Neural progenitor cell (in vitro differentiated cells): Measurements from ENCODE around the gene RSRP1. TPM values are rescaled to one million over a fixed set of nuclear protein-coding genes. Genes with fewer than 3 reads are reported as not detected.
"Not testable (repeated sequence)": the region's sequence is repeated elsewhere in the genome, so short reads cannot be mapped to it uniquely, and the experiment has no call there.

Experiments used
- DNase-seq: peaks from one replicate; pipeline ENCODE4 v3.0.0-alpha.2; 2016; ENCODE audit warnings: low spot score
- H2AFZ ChIP-seq: fragments of 200-600 bp; sonication (generic); replicated peaks from 2 replicates; pipeline ENCODE4 v1.6.1; 2016; ENCODE audit warnings: antibody characterized with exemption
- H3F3A ChIP-seq: fragments of 200-600 bp; sonication (generic); 2 replicates; pipeline ENCODE4 v1.6.1; 2016; ENCODE audit warnings: antibody characterized with exemption, low read depth
- H3K27ac ChIP-seq: fragments of 200-600 bp; sonication (generic); 2 replicates; pipeline ENCODE4 v1.5.1; 2016; ENCODE audit warnings: mild to moderate bottlenecking
- H3K27me3 ChIP-seq: fragments of 200-600 bp; sonication (generic); 2 replicates; pipeline ENCODE4 v1.6.1; 2016; ENCODE audit warnings: mild to moderate bottlenecking, moderate library complexity
- H3K36me3 ChIP-seq: fragments of 200-600 bp; sonication (generic); 2 replicates; pipeline ENCODE4 v1.5.1; 2016
- H3K4me1 ChIP-seq: fragments of 200-600 bp; sonication (generic); 2 replicates; pipeline ENCODE4 v1.6.1; 2016; ENCODE audit warnings: mixed run types
- H3K4me2 ChIP-seq: fragments of 200-600 bp; sonication (generic); 2 replicates; pipeline ENCODE4 v1.6.1; 2016
- H3K4me3 ChIP-seq: fragments of 200-600 bp; sonication (generic); 2 replicates; pipeline ENCODE4 v1.5.1; 2016
- H3K79me2 ChIP-seq: fragments of 200-600 bp; sonication (generic); 2 replicates; pipeline ENCODE4 v1.6.1; 2016; ENCODE audit warnings: low read depth
- H3K9ac ChIP-seq: fragments of 200-600 bp; sonication (generic); 2 replicates; pipeline ENCODE4 v1.6.1; 2016
- H3K9me3 ChIP-seq: fragments of 200-600 bp; sonication (generic); 2 replicates; pipeline ENCODE4 v1.5.1; 2016; ENCODE audit warnings: low read depth
- H4K20me1 ChIP-seq: fragments of 200-600 bp; sonication (generic); 2 replicates; pipeline ENCODE4 v1.6.1; 2016; ENCODE audit warnings: low read depth
- H3K27ac Mint-ChIP-seq: 3 replicates; pipeline ENCODE4 v1.8.0; 2021; ENCODE audit warnings: mixed read lengths
- H3K27me3 Mint-ChIP-seq: 2 replicates; pipeline ENCODE4 v1.8.0; 2022; ENCODE audit warnings: low read depth, mild to moderate bottlenecking, inconsistent platforms, moderate library complexity, mixed read lengths; ENCODE audit not compliant: insufficient read depth
- H3K36me3 Mint-ChIP-seq: 3 replicates; pipeline ENCODE4 v1.8.0; 2021; ENCODE audit warnings: mixed read lengths
- H3K4me1 Mint-ChIP-seq: 3 replicates; pipeline ENCODE4 v1.8.0; 2021; ENCODE audit warnings: mixed read lengths
- H3K4me3 Mint-ChIP-seq: 3 replicates; pipeline ENCODE4 v1.8.0; 2021; ENCODE audit warnings: mild to moderate bottlenecking, moderate library complexity, mixed read lengths
- H3K9me3 Mint-ChIP-seq: 3 replicates; pipeline ENCODE4 v1.8.0; 2020; ENCODE audit warnings: mixed read lengths
- total RNA-seq: library from RNA; depleted of rRNA; stranded (reverse); fragments of >200 nt; gene quantifications from 2 replicates; pipeline ENCODE4 v1.2.3, GENCODE V29; 2015; ENCODE audit warnings: low replicate concordance

The RSRP1 gene
- total RNA-seq, 1 donor from 2014 or later: 131 TPM

DNA sequence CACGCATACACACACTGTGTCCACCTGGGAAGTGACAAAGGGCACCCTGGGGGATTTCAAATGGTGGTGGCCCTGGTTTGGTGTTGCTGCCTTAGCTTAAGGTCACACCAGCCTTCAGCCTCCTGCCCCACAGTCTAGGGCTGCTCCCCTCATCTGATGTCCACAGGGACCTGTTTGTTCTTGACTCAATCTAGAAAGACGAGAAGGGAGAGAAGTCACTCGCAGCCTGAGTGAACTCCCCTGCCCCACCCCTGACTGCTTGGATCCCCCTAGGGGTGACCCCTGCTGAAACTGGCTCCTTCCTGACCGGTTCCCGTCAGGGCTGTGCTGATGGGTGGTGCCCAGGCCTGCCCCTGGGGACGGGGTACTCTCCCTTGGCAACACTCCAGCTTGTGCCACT lies 39.9 kb upstream of the RSRP1 start:
- H3K9me3 ChIP-seq, H3K4me1 ChIP-seq, H3K9me3 Mint-ChIP-seq, H3K79me2 ChIP-seq, H2AFZ ChIP-seq, H3K27me3 Mint-ChIP-seq, DNase-seq, H3K4me3 Mint-ChIP-seq, H3K9ac ChIP-seq, H3K4me1 Mint-ChIP-seq, H3K36me3 Mint-ChIP-seq, H3K4me3 ChIP-seq, H3K27me3 ChIP-seq, H3K27ac Mint-ChIP-seq, H3K27ac ChIP-seq, H4K20me1 ChIP-seq, H3F3A ChIP-seq, H3K4me2 ChIP-seq, H3K36me3 ChIP-seq: not testable (repeated sequence)

DNA sequence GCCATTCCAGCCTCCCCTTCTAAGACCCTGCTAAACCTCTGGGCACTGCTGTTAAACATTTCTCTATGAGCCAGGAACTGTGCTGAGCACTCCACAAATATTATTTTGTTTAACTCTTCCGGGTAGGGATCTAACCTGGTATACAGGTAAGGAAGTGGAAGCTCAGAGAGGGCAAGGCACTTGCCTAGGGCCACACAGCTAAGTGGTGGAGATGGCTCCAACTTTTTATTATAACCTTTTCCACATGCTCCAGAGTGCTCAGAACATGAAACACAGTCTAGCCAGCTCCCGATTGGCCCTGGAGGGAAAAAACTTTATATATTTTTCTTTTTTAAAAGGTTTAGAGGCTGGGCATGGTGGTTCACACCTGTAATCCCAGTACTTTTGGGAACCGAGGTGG lies 38.6 kb upstream of the RSRP1 start:
- not testable (repeated sequence) for H3K27me3 ChIP-seq

GRCh38 chr1:25279693-25280111 lies 32.4 kb upstream of the RSRP1 start:
- not testable (repeated sequence) for H3K79me2 ChIP-seq, H3K4me1 ChIP-seq, H3F3A ChIP-seq, H3K27ac Mint-ChIP-seq, H3K27me3 Mint-ChIP-seq, H3K36me3 Mint-ChIP-seq, H3K4me3 Mint-ChIP-seq, H3K27ac ChIP-seq, DNase-seq, H3K4me1 Mint-ChIP-seq, H4K20me1 ChIP-seq, H3K27me3 ChIP-seq, H3K36me3 ChIP-seq, H3K9me3 ChIP-seq, H3K4me3 ChIP-seq, H3K9ac ChIP-seq, H3K9me3 Mint-ChIP-seq, H3K4me2 ChIP-seq, H2AFZ ChIP-seq

More for the DNA sequence above, 38.6 kb upstream of the RSRP1 start:
- H3K9me3 ChIP-seq, H3K4me3 Mint-ChIP-seq, H3K27ac Mint-ChIP-seq, H3K4me2 ChIP-seq, H4K20me1 ChIP-seq, H3F3A ChIP-seq, DNase-seq, H2AFZ ChIP-seq, H3K4me1 ChIP-seq, H3K9ac ChIP-seq, H3K9me3 Mint-ChIP-seq, H3K79me2 ChIP-seq, H3K36me3 ChIP-seq, H3K27ac ChIP-seq, H3K4me1 Mint-ChIP-seq, H3K4me3 ChIP-seq, H3K27me3 Mint-ChIP-seq, H3K36me3 Mint-ChIP-seq: not testable (repeated sequence)

DNA sequence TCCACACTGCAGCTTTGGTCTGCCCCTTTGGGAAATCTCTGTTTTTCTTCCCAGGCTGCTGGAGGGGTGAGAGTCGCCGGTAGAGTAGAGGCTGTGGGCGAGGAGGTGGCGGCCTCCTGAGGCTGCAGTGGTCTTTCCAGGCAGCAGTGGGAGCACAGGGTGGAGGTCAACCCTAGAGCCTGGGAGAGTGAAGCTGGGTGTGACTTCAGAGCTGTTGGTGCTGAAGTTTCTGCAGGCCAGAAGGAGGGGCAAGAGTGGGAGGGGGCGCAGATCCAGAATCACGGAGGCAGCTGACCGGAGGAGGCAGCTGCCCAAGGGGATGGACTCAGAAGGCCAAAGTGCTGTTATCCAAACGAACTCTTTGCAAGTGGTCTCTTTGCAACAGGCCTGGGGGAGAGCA lies 31.5 kb upstream of the RSRP1 start:
- not testable (repeated sequence) for DNase-seq, H3K27ac Mint-ChIP-seq, H3K36me3 Mint-ChIP-seq, H3K9ac ChIP-seq, H2AFZ ChIP-seq, H3K27me3 ChIP-seq, H3F3A ChIP-seq, H4K20me1 ChIP-seq, H3K4me1 Mint-ChIP-seq, H3K4me1 ChIP-seq, H3K27ac ChIP-seq, H3K9me3 Mint-ChIP-seq, H3K4me2 ChIP-seq, H3K27me3 Mint-ChIP-seq, H3K79me2 ChIP-seq, H3K4me3 ChIP-seq, H3K36me3 ChIP-seq, H3K4me3 Mint-ChIP-seq, H3K9me3 ChIP-seq

DNA sequence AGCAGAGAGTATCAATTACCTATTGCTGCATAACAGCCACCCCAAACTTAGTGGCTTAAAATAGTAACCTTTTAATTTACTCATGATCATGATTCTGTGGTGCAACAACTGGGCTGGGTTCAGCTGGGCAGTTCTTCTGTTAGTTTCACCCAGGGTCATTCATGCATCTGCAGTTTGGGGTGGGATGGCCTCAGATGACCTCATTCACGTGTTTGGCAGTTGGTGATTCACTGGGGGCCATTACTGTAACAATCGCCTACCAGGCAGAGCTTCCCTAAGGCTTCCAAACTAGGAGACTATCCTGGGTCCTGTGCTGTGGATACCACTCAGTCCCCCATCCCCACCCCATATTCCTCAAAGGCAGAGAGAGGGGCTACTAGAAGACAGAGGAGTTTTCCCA lies 31.1 kb upstream of the RSRP1 start:
- not testable (repeated sequence) for H3K4me3 Mint-ChIP-seq, H2AFZ ChIP-seq, H3K36me3 ChIP-seq, H3K27me3 Mint-ChIP-seq, H3K9me3 ChIP-seq, H3K27ac ChIP-seq, H4K20me1 ChIP-seq, H3K79me2 ChIP-seq, H3K9ac ChIP-seq, DNase-seq, H3K4me2 ChIP-seq, H3K4me1 ChIP-seq, H3K27ac Mint-ChIP-seq, H3K4me1 Mint-ChIP-seq, H3K27me3 ChIP-seq, H3K9me3 Mint-ChIP-seq, H3F3A ChIP-seq, H3K36me3 Mint-ChIP-seq, H3K4me3 ChIP-seq

DNA sequence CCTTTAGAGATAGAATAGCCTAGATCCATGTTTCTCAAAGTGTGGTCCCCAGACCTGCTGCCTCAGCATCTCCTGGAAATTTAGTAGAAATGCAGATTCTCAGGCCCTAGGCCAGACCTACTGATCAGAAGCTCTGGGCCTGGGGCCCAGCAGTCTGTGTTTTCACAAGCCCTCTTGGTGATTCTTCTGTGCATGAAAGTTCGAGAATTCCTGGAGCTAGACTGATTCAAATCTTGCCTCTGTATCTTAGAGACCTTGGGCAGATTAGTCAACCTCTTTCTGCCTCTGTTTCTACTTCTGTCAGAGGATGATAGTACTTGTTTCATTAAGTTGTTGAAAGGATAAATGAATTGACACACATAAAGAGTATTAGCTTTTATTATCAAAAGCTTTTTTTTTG lies 30.0 kb upstream of the RSRP1 start:
- H3K36me3 ChIP-seq, H3K27ac ChIP-seq, DNase-seq, H3K9me3 ChIP-seq, H2AFZ ChIP-seq, H3K27ac Mint-ChIP-seq, H3K4me3 ChIP-seq, H3K36me3 Mint-ChIP-seq, H3K4me3 Mint-ChIP-seq, H3K79me2 ChIP-seq, H3K9me3 Mint-ChIP-seq, H4K20me1 ChIP-seq, H3F3A ChIP-seq, H3K4me2 ChIP-seq, H3K4me1 Mint-ChIP-seq, H3K27me3 ChIP-seq, H3K9ac ChIP-seq, H3K27me3 Mint-ChIP-seq, H3K4me1 ChIP-seq: not testable (repeated sequence)

GRCh38 chr1:25275648-25276047 lies 28.4 kb upstream of the RSRP1 start:
- H3K27me3 Mint-ChIP-seq, H3K4me3 ChIP-seq, H3K9ac ChIP-seq, H3F3A ChIP-seq, H3K4me2 ChIP-seq, H3K9me3 ChIP-seq, H3K9me3 Mint-ChIP-seq, H3K36me3 Mint-ChIP-seq, H3K27ac Mint-ChIP-seq, DNase-seq, H4K20me1 ChIP-seq, H2AFZ ChIP-seq, H3K27me3 ChIP-seq, H3K79me2 ChIP-seq, H3K27ac ChIP-seq, H3K4me3 Mint-ChIP-seq, H3K4me1 ChIP-seq, H3K36me3 ChIP-seq, H3K4me1 Mint-ChIP-seq: not testable (repeated sequence)

DNA sequence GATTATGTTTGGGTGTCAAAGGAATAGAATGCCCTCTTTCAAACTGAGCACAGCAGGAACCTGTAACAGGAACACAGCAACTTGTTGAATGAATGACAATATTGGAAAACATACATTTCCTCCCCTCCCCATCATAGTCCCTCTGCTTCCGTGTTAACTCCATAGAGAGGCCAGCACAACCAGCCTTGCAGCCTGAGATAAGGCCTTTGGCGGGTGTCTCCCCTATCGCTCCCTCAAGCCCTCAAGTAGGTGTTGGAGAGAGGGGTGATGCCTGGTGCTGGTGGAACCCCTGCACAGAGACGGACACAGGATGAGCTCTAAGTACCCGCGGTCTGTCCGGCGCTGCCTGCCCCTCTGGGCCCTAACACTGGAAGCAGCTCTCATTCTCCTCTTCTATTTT lies 25.0 kb upstream of the RSRP1 start, which contains the start of gene RHD:
Gene RHD, plus strand, starts transcription at position 272 of the 400 bp plus-strand sequence. Its CDS starts 39 bp downstream, at position 311.
- not testable (repeated sequence) for H3K4me2 ChIP-seq, H3K27me3 ChIP-seq, H3K79me2 ChIP-seq, H3K4me1 Mint-ChIP-seq, H3F3A ChIP-seq, H3K36me3 ChIP-seq, H3K9me3 Mint-ChIP-seq, H3K4me3 ChIP-seq, H3K4me3 Mint-ChIP-seq, H3K27ac ChIP-seq, H3K27me3 Mint-ChIP-seq, H3K9ac ChIP-seq, H4K20me1 ChIP-seq, H2AFZ ChIP-seq, H3K9me3 ChIP-seq, H3K36me3 Mint-ChIP-seq, H3K27ac Mint-ChIP-seq, H3K4me1 ChIP-seq, DNase-seq
